ENCODE data around the gene COX6B1. TPM values are rescaled to one million over a fixed set of nuclear protein-coding genes. Genes with fewer than 3 reads are reported as not detected.
A peak's percentile ranks its signal among the peaks of the same experiment; 100 is the strongest.

COX6B1 gene
- total and polyA plus RNA-seq, 9 donors: 181 to 601 (median 254) TPM

DNA sequence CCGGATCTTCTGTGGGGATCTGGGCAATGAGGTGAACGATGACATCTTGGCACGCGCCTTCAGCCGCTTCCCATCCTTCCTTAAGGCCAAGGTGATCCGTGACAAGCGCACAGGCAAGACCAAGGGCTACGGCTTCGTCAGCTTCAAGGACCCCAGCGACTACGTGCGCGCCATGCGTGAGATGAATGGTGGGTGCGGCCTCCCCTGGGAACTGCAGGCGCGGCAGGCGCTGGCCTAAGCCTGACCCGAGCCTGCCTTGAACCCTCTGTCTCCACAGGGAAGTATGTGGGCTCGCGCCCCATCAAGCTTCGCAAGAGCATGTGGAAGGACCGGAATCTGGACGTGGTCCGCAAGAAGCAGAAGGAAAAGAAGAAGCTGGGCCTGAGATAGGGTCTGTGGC, 11.0 kb upstream of the COX6B1 start:
- Histone ChIP-seq H3K4me3 (no peak overlapping the region), H3K4me1 (ENCODE audit: insufficient read depth) (peaks cover 2% of the 10 kb centered on the region), H3K27me3 (no peaks in the 10 kb centered on the region), H3K27ac (no peak overlapping the region), H3K36me3 (no peaks in the 10 kb centered on the region), H3K9me3 (no peaks in the 10 kb centered on the region)
- TF ChIP-seq, protein P1, sequence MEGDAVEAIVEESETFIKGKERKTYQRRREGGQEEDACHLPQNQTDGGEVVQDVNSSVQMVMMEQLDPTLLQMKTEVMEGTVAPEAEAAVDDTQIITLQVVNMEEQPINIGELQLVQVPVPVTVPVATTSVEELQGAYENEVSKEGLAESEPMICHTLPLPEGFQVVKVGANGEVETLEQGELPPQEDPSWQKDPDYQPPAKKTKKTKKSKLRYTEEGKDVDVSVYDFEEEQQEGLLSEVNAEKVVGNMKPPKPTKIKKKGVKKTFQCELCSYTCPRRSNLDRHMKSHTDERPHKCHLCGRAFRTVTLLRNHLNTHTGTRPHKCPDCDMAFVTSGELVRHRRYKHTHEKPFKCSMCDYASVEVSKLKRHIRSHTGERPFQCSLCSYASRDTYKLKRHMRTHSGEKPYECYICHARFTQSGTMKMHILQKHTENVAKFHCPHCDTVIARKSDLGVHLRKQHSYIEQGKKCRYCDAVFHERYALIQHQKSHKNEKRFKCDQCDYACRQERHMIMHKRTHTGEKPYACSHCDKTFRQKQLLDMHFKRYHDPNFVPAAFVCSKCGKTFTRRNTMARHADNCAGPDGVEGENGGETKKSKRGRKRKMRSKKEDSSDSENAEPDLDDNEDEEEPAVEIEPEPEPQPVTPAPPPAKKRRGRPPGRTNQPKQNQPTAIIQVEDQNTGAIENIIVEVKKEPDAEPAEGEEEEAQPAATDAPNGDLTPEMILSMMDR (IDR thresholded peaks at IDR 0.05): no peak
- TF ChIP-seq EP300 (IDR thresholded peaks at IDR 0.05): no peak
- TF ChIP-seq POLR2A (IDR thresholded peaks at IDR 0.05): no peak
- WGBS, 3 donors: 90 to 91% (median 91%) methylated on average over 25 of the region's 25 CpGs
- intact Hi-C loops (cut with DNase I): no loop called here
- DNase-seq: no peak

DNA sequence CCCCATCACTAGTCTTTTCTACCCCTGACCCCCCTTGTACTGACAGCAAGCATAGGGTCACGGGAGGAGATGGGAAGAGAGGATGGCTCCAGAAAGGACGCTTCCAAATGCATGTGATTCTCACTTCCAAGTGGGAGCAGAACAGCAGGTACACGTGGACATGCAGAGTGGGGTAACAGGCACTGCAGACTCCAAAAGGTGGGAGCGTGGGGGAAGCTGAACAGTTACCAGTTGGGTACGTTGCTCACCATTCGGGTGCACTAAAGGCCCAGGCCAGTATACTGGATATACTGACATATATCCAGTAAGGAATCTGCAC, 8.8 kb upstream of the COX6B1 start:
- Histone ChIP-seq H3K36me3 (no peaks in the 10 kb centered on the region), H3K9me3 (no peaks in the 10 kb centered on the region), H3K4me3 (no peak overlapping the region), H3K27ac (no peak overlapping the region), H3K4me1 (ENCODE audit: insufficient read depth) (peaks cover 2% of the 10 kb centered on the region), H3K27me3 (no peaks in the 10 kb centered on the region)
- intact Hi-C loops (cut with DNase I): no loop called here
- WGBS, 3 donors: 31 to 36% (median 35%) methylated on average over 6 of the region's 6 CpGs
- no peak for DNase-seq
- no peak for TF ChIP-seq POLR2A (IDR thresholded peaks at IDR 0.05)
- TF ChIP-seq, protein P1 (IDR thresholded peaks at IDR 0.05): no peak
- no peak for TF ChIP-seq EP300 (IDR thresholded peaks at IDR 0.05)

DNA sequence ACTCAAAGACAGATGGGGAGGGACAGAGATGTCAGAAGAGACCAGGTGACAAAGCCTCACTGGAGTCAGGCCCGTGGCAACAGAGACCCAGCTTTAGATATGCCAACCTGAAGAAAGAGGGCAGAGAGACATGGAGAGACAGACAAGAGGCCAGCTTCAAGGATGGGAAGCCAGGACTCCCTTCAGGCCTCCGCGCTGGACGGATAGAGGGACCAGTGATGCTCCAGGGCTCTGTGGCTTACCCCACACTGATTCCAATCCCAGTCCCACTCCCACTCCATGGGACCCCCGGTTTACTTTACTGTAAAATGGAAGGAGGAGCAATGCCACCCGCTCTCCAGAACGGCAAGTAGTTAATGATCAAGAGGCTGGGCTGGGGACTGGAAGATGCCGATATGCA, 8.3 kb upstream of the COX6B1 start:
- Histone ChIP-seq H3K27me3 (no peaks in the 10 kb centered on the region), H3K9me3 (no peaks in the 10 kb centered on the region), H3K4me1 (ENCODE audit: insufficient read depth) (peaks cover 2% of the 10 kb centered on the region), H3K36me3 (no peaks in the 10 kb centered on the region), H3K4me3 (no peak overlapping the region), H3K27ac (no peak overlapping the region)
- TF ChIP-seq EP300 (IDR thresholded peaks at IDR 0.05) (no peak), POLR2A (IDR thresholded peaks at IDR 0.05) (no peak)
- TF ChIP-seq, protein P1 (IDR thresholded peaks at IDR 0.05): no peak
- intact Hi-C loops (cut with DNase I): no loop called here
- DNase-seq: no peak
- 74 to 85% (median 80%) methylated on average over 8 of the region's 8 CpGs for WGBS, 3 donors

DNA sequence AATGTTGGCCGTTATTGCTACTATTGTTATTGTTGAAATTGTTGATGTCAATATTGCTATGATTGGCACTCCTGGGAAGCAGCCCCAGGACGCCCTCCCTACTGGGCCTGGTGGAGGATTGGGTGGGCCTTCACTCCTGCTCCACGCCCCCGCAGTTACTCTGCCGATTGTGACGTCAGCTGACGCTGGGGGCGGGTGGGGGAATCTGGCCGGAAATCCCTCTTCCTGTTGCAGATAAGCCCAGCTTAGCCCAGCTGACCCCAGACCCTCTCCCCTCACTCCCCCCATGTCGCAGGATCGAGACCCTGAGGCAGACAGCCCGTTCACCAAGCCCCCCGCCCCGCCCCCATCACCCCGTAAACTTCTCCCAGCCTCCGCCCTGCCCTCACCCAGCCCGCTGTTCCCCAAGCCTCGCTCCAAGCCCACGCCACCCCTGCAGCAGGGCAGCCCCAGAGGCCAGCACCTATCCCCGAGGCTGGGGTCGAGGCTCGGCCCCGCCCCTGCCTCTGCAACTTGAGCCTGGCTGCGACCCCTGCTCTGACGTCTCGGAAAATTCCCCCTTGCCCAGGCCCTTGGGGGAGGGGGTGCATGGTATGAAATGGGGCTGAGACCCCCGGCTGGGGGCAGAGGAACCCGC, 6.5 kb upstream of the COX6B1 start, which contains the start of gene ETV2:
TSS of gene ETV2 (plus strand) at position 231 of the 637 bp plus-strand sequence. CDS start 716 bp downstream, outside the sequence.
- Histone ChIP-seq H3K27ac (no peak within 1 kb of the TSS), H3K36me3 (no peaks in the 10 kb centered on the region), H3K4me3 (no peak within 1 kb of the TSS), H3K27me3 (no peaks in the 10 kb centered on the region), H3K4me1 (ENCODE audit: insufficient read depth) (peaks cover 7% of the 10 kb centered on the region), H3K9me3 (no peaks in the 10 kb centered on the region)
- intact Hi-C loops (cut with DNase I): no loop called here
- WGBS, 3 donors: 19 to 24% (median 21%) methylated on average over 27 to 28 of the region's 28 CpGs
- DNase-seq: peak; percentile 35 to 61 (median 52)
- no peak for TF ChIP-seq EP300 (IDR thresholded peaks at IDR 0.05)
- TF ChIP-seq POLR2A (IDR thresholded peaks at IDR 0.05): no peak
- TF ChIP-seq, protein P1 (IDR thresholded peaks at IDR 0.05): no peak
